KBM-7 (cell line): ENCODE data around the gene STAC.

ENCODE experiments used
- DNase-seq: peaks from one replicate; pipeline ENCODE4 v3.0.0-alpha.2; 2015
- in situ Hi-C: fragments of 300-500 bp; cut with MboI; formaldehyde crosslinking; loops from 2 replicates; pipeline ENCODE4 v1.14.3; 2020; ENCODE audit warnings: low sequenced_read_pairs, low pct_unique_long_range_greater_than_20kb, mixed read lengths

STAC gene

GRCh38 chr3:36380221-36381031 lies at the start of gene STAC:
STAC (plus strand) TSS chr3:36380504; CDS start chr3:36380644, 140 bp downstream.
- DNase-seq: peak; percentile 4
- in situ Hi-C loops: no loop called here

- in situ Hi-C loops: no loop called here
- no peak for DNase-seq
Observed at GRCh38 chr3:36332139-36332538, 48.2 kb upstream of the STAC start.

- in situ Hi-C loops: no loop called here
- DNase-seq: no peak
Observed at GRCh38 chr3:36362216-36362615, 18.1 kb upstream of the STAC start.

- DNase-seq: no peak
- in situ Hi-C loops: no loop called here
Observed at GRCh38 chr3:36362973-36363372, 17.3 kb upstream of the STAC start.

GRCh38 chr3:36364260-36364659 lies 16.0 kb upstream of the STAC start:
- in situ Hi-C loops: no loop called here
- DNase-seq: no peak

GRCh38 chr3:36365829-36366228 lies 14.5 kb upstream of the STAC start:
- DNase-seq: no peak
- in situ Hi-C loops: no loop called here

GRCh38 chr3:36366308-36366707 lies 14.0 kb upstream of the STAC start:
- DNase-seq: no peak

GRCh38 chr3:36367912-36368573 lies 12.3 kb upstream of the STAC start:
- no peak for DNase-seq
- in situ Hi-C loops: no loop called here

More at GRCh38 chr3:36366308-36366707, 14.0 kb upstream of the STAC start:
- in situ Hi-C loops: no loop called here

- DNase-seq: no peak
- in situ Hi-C loops: no loop called here
Observed at GRCh38 chr3:36372534-36372935, 7.8 kb upstream of the STAC start.

GRCh38 chr3:36373084-36373483 lies 7.2 kb upstream of the STAC start:
- in situ Hi-C loops: no loop called here
- no peak for DNase-seq

GRCh38 chr3:36373666-36374065 lies 6.6 kb upstream of the STAC start:
- DNase-seq: no peak
- in situ Hi-C loops: no loop called here

GRCh38 chr3:36379872-36380220 lies 458 bp upstream of the STAC start:
- DNase-seq: no peak
- in situ Hi-C loops: no loop called here

- no peak for DNase-seq
- in situ Hi-C loops: no loop called here
Observed at GRCh38 chr3:36381311-36381956, 1.1 kb downstream of the STAC start.

GRCh38 chr3:36393563-36393962 lies 13.3 kb downstream of the STAC start:
- in situ Hi-C loops: no loop called here
- peak; percentile 9 for DNase-seq

GRCh38 chr3:36394176-36394575 lies 13.9 kb downstream of the STAC start:
- in situ Hi-C loops: no loop called here
- DNase-seq: no peak

- in situ Hi-C loops: no loop called here
- DNase-seq: no peak
Observed at GRCh38 chr3:36397841-36398240, 17.5 kb downstream of the STAC start.

- DNase-seq: no peak
- in situ Hi-C loops: no loop called here
Observed at GRCh38 chr3:36399933-36400332, 19.6 kb downstream of the STAC start.

- in situ Hi-C loops: no loop called here
- DNase-seq: no peak
Observed at GRCh38 chr3:36401056-36401455, 20.8 kb downstream of the STAC start.

GRCh38 chr3:36403661-36404060 lies 23.4 kb downstream of the STAC start:
- DNase-seq: no peak
- in situ Hi-C loops: no loop called here

- DNase-seq: no peak
- in situ Hi-C loops: no loop called here
Observed at GRCh38 chr3:36405190-36405589, 24.9 kb downstream of the STAC start.
